Muscle layer of colon (tissue), 2 donors: Measurements from ENCODE around the gene PTGER3.

Source experiments
- H3K27ac ChIP-seq: one replicate; pipeline ENCODE4 v1.7.0; 2013; ENCODE audit warnings: low read depth, mild to moderate bottlenecking, low read length, moderate library complexity
- H3K27me3 ChIP-seq, 2 donors: one replicate each; pipeline ENCODE4 v1.7.0; 2013; ENCODE audit warnings: low read length in 2 of 2, mild to moderate bottlenecking in 2 of 2; ENCODE audit not compliant: insufficient read depth in 2 of 2, control insufficient read depth in 1 of 2
- H3K36me3 ChIP-seq: one replicate; pipeline ENCODE4 v1.7.0; 2013; ENCODE audit warnings: mild to moderate bottlenecking, low read length; ENCODE audit not compliant: insufficient read depth
- H3K4me1 ChIP-seq: one replicate; pipeline ENCODE4 v1.7.0; 2013; ENCODE audit warnings: mild to moderate bottlenecking, low read length; ENCODE audit not compliant: insufficient read depth
- H3K4me3 ChIP-seq, 2 donors: one replicate each; pipeline ENCODE4 v1.7.0; 2013; ENCODE audit warnings: low read length in 2 of 2, low read depth in 1 of 2, mild to moderate bottlenecking in 1 of 2, moderate library complexity in 1 of 2
- H3K9ac ChIP-seq: one replicate; pipeline ENCODE4 v1.7.0; 2013; ENCODE audit warnings: low read length
- H3K9me3 ChIP-seq: one replicate; pipeline ENCODE4 v1.7.0; 2013; ENCODE audit warnings: mild to moderate bottlenecking, low read length
- donor health status: abdominal sarcoma.
- donor health status: Adenocarcinoma of cecum.

PTGER3 gene

GRCh38 chr1:71030026-71030425 is 17.6 kb downstream of the PTGER3 start:
- H3K27ac ChIP-seq: no peak overlapping the region
- H3K9me3 ChIP-seq: no peaks in the 10 kb centered on the region

GRCh38 chr1:71028981-71029380 is 18.6 kb downstream of the PTGER3 start:
- H3K36me3 ChIP-seq: no peaks in the 10 kb centered on the region
- H3K9ac ChIP-seq: no peak overlapping the region
- no peaks in the 10 kb centered on the region for H3K9me3 ChIP-seq
- no peaks in the 10 kb centered on the region for H3K27me3 ChIP-seq
- no peak overlapping the region for H3K4me3 ChIP-seq
- H3K27ac ChIP-seq: no peak overlapping the region
- H3K4me1 ChIP-seq: peaks cover 13% of the 10 kb centered on the region

More at GRCh38 chr1:71030026-71030425, 17.6 kb downstream of the PTGER3 start:
- no peaks in the 10 kb centered on the region for H3K27me3 ChIP-seq
- no peak overlapping the region for H3K9ac ChIP-seq
- peaks cover 13% of the 10 kb centered on the region for H3K4me1 ChIP-seq
- no peaks in the 10 kb centered on the region for H3K36me3 ChIP-seq
- no peak overlapping the region for H3K4me3 ChIP-seq

GRCh38 chr1:71027991-71028390 is 19.6 kb downstream of the PTGER3 start:
- H3K9ac ChIP-seq: no peak overlapping the region
- H3K27ac ChIP-seq: no peak overlapping the region
- no peaks in the 10 kb centered on the region for H3K9me3 ChIP-seq
- H3K27me3 ChIP-seq: no peaks in the 10 kb centered on the region
- H3K4me3 ChIP-seq: no peak overlapping the region
- H3K4me1 ChIP-seq: peaks cover 13% of the 10 kb centered on the region
- H3K36me3 ChIP-seq: no peaks in the 10 kb centered on the region

GRCh38 chr1:71026093-71026492 is 21.5 kb downstream of the PTGER3 start:
- no peaks in the 10 kb centered on the region for H3K9me3 ChIP-seq
- no peak overlapping the region for H3K9ac ChIP-seq
- no peaks in the 10 kb centered on the region for H3K27me3 ChIP-seq
- H3K4me3 ChIP-seq: no peak overlapping the region
- H3K4me1 ChIP-seq: peaks cover 1% of the 10 kb centered on the region
- H3K27ac ChIP-seq: no peak overlapping the region
- H3K36me3 ChIP-seq: no peaks in the 10 kb centered on the region

- no peaks in the 10 kb centered on the region for H3K27me3 ChIP-seq
- no peak overlapping the region for H3K4me3 ChIP-seq
- H3K36me3 ChIP-seq: no peaks in the 10 kb centered on the region
- H3K27ac ChIP-seq: no peak overlapping the region
- no peaks in the 10 kb centered on the region for H3K4me1 ChIP-seq
- no peak overlapping the region for H3K9ac ChIP-seq
- no peaks in the 10 kb centered on the region for H3K9me3 ChIP-seq
These were observed 24.1 kb downstream of the PTGER3 start for GRCh38 chr1:71023515-71023914.

GRCh38 chr1:71019233-71019969 is 28.2 kb downstream of the PTGER3 start:
- Histone ChIP-seq H3K9ac (no peak overlapping the region), H3K4me3 (no peak overlapping the region), H3K4me1 (no peaks in the 10 kb centered on the region), H3K27ac (no peak overlapping the region), H3K27me3 (no peaks in the 10 kb centered on the region), H3K36me3 (no peaks in the 10 kb centered on the region), H3K9me3 (no peaks in the 10 kb centered on the region)

GRCh38 chr1:71018791-71019190 is 28.8 kb downstream of the PTGER3 start:
- Histone ChIP-seq H3K9ac (no peak overlapping the region), H3K36me3 (no peaks in the 10 kb centered on the region), H3K4me3 (no peak overlapping the region), H3K4me1 (no peaks in the 10 kb centered on the region), H3K9me3 (no peaks in the 10 kb centered on the region), H3K27ac (no peak overlapping the region), H3K27me3 (no peaks in the 10 kb centered on the region)

GRCh38 chr1:71015745-71016144 is 31.9 kb downstream of the PTGER3 start:
- no peak overlapping the region for H3K4me3 ChIP-seq
- H3K4me1 ChIP-seq: no peaks in the 10 kb centered on the region
- H3K27me3 ChIP-seq: no peaks in the 10 kb centered on the region
- H3K9ac ChIP-seq: no peak overlapping the region
- H3K36me3 ChIP-seq: no peaks in the 10 kb centered on the region
- no peaks in the 10 kb centered on the region for H3K9me3 ChIP-seq
- H3K27ac ChIP-seq: no peak overlapping the region

- H3K36me3 ChIP-seq: no peaks in the 10 kb centered on the region
- H3K27ac ChIP-seq: no peak overlapping the region
- H3K27me3 ChIP-seq: no peaks in the 10 kb centered on the region
- no peak overlapping the region for H3K4me3 ChIP-seq
- H3K9me3 ChIP-seq: no peaks in the 10 kb centered on the region
- H3K4me1 ChIP-seq: no peaks in the 10 kb centered on the region
- H3K9ac ChIP-seq: no peak overlapping the region
These were observed 33.4 kb downstream of the PTGER3 start for GRCh38 chr1:71014178-71014579.

GRCh38 chr1:71002709-71003475 is 44.7 kb downstream of the PTGER3 start:
- H3K27me3 ChIP-seq: no peaks in the 10 kb centered on the region
- H3K9me3 ChIP-seq: no peaks in the 10 kb centered on the region
- H3K4me3 ChIP-seq: no peak overlapping the region

GRCh38 chr1:71001624-71002023 is 46.0 kb downstream of the PTGER3 start:
- H3K27me3 ChIP-seq: no peaks in the 10 kb centered on the region
- no peaks in the 10 kb centered on the region for H3K4me1 ChIP-seq
- no peak overlapping the region for H3K4me3 ChIP-seq
- H3K9me3 ChIP-seq: no peaks in the 10 kb centered on the region
- H3K27ac ChIP-seq: no peak overlapping the region
- no peak overlapping the region for H3K9ac ChIP-seq
- H3K36me3 ChIP-seq: no peaks in the 10 kb centered on the region

More at GRCh38 chr1:71002709-71003475, 44.7 kb downstream of the PTGER3 start:
- H3K36me3 ChIP-seq: no peaks in the 10 kb centered on the region
- no peak overlapping the region for H3K9ac ChIP-seq
- H3K27ac ChIP-seq: no peak overlapping the region
- no peaks in the 10 kb centered on the region for H3K4me1 ChIP-seq
